GM18519 (cell line): ENCODE results near the gene C3orf18.

ENCODE experiments used
- ATAC-seq: cut with Tn5 transposase; IDR thresholded peaks from one replicate; pipeline ENCODE4 v1.9.1; 2021; ENCODE audit warnings: mild to moderate bottlenecking, moderate library complexity; ENCODE audit not compliant: unreplicated experiment, low FRiP score

The C3orf18 gene

GRCh38 chr3:50551681-50552435 lies 15.7 kb downstream of the C3orf18 start:
- ATAC-seq: no peak

DNA sequence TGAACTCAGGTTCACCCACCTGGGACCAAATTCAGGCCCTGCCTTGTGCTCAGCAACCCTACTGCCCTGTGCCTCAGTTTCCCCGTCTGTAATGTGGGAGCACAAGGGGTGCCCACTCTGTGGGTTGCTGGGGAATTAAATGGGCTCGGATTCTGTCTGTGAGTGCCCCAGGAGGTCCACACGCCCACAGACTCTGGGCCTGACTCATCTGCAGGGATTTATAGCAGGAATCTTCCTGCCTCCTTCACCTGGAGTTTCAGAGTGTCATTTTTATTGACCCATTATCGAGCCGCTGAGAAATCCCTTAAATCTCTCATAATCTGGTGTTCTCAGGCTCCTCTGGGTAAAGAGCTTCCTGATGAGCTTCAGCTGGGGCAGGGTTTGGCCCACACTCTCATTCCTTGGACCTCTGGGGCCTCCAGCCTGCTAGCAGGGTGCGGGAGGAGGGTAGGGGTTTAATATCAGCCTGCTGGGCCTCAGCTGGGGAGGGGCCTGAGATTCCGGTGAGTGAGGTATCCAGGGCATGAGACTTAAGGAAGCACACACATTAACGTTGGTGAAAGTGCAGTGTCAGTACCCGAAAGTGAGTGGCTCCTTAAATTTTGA lies 16.4 kb downstream of the C3orf18 start:
- ATAC-seq: no peak

GRCh38 chr3:50550079-50550736 lies 17.3 kb downstream of the C3orf18 start:
- ATAC-seq: no peak

- no peak for ATAC-seq
Observed at GRCh38 chr3:50549226-50549625, 18.3 kb downstream of the C3orf18 start.

- ATAC-seq: no peak
Observed at GRCh38 chr3:50545781-50546180, 21.8 kb downstream of the C3orf18 start.

DNA sequence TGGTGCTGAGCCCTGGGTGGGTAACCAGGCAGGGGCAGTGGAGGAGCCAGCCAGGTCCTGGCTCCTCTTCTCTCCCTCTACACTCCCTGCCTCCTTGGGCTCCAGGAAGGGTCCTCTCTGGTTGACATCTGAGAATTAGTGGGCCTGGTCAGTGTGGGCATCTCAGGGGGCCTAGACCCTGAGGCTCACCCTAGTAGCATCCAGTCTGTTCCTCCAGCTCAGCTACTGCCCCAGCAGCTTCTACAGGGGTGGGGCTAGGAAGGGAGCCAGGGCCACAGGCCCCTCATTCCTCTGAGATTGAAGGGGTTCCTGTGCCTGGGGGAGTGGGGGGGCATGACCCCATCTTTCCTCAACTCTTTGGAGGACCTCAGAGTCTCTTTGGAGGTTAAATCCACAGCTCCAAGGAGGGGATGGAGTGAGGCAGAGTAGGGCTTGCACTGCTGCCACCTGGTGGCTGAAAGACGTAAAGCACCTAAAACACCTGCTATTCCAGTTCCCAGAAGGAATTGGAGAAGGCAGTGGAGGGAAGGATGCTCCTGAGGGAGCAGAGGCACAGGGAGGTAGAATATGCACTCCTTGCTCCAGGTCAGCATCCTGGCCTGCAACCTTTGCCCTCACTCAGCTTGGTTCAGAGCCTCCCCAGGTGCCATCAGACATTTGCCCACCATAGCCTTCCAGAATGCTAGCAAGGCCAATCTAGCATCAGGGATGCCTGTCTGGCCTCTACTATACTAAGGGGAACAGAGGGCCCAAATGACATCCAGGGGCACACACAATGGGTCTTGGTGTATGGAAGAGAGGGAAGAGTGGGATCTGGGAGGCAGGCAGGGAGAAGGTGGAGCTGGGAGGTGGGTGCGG lies 25.1 kb downstream of the C3orf18 start:
- ATAC-seq: no peak

DNA sequence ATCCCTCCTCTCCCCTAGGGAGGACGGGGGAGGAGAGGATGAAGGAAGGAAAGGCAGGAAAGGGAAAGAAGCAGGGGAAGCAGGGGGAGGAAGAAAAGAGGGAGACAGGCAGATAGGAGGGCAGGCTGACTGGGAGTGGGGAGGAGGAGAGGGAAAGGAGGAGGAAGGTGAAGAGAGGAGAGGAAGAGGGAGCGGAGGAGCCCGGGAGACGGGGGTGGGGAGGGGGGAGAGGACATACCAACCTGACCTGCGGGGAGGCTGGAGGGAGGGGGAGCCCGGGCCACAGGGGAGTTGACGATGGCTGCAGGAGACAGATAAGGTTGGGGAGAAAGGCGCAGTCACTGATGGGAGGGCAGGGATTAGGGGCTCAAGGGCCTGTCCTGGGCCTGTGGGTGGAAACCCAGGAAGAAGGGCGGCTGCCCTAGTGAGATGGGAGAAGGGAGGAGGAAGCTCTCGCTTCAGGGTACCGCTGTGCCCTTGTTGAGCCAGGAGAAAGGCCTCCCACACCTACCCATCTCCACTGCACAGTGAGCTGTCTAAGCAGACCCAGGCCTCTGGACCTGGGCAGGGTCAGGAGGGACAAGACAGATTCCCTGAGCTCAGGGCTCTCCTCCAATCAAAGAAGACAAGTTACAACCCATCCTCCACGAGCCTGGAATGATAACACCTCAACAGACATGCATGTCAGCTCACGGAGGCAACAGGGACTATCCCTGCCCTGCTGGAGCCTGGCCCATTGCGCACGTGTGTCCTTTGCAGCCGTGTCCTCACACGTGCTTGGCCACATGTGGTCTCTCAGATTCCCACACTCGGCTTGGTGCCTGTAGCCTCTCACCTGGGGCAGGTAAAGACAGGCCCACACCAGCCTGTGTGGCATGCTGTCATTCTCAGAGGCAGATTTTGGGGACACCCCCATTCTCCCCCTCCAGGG lies 27.9 kb downstream of the C3orf18 start:
- ATAC-seq: no peak

DNA sequence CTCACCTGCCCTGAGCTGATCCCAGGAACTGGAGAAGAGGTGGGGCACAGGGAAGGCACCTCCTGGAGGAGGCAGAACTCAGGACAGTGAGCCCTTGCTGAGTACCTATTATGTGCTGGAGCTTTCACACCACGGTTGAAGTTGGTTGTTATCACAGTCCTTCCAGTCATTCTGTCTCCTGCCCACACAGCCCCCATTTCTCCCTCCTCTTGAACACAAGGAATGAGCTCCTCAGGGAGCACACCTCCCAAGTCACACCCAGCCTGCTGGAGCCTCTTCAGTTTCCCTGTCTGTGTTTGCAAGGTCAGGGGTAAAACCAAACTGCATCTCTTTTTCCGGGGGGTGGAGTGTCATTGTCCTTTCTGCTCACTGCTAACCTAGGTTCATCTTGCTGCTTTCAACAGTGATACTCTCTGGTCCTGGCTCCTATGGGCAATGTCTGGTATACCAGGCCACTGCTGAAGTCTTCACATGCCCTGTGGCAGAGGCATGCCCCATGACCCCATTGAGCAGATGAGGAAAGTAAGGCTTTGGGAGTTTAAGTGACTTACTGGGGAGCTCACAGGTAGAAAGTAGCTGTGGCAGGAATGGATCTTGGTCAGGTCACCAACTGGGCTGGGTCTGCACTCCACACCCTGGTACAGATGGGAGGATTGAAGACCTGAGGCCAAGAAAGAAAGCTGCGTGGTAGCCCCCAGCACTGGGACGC lies 30.0 kb downstream of the C3orf18 start:
- ATAC-seq: no peak

- no peak for ATAC-seq
Observed at GRCh38 chr3:50536471-50537180, 30.9 kb downstream of the C3orf18 start.

DNA sequence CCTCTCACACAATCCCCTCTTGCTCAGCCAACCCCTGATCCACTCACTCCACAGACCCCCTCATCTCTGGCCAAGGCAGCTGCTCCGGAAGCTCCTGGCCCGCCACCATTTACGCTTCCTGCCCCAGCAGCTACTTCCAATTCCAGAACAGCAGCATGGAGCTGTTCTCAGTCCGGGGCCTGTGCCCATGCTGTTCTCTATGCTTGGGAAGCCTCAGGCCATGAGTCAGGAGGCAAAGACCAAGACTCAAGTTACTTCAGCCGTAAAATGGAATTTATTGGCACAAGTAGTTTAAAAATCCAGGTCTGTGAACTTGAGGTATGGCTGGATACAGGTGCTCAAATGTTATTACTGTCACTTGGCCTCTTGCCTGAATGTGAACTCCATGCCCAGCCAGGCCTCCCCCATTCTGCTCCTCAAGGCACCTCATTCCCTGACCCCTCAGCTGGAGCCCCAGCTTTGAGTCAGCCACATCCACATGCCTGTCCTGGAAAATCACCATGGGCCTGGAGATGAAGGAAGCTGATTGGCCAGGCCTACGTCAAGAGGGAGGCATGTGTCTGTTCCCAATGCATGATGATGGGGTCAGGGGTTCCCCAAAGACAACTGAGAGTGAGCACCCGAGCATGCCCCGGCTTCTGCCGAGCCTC lies 32.7 kb downstream of the C3orf18 start:
- ATAC-seq: no peak

DNA sequence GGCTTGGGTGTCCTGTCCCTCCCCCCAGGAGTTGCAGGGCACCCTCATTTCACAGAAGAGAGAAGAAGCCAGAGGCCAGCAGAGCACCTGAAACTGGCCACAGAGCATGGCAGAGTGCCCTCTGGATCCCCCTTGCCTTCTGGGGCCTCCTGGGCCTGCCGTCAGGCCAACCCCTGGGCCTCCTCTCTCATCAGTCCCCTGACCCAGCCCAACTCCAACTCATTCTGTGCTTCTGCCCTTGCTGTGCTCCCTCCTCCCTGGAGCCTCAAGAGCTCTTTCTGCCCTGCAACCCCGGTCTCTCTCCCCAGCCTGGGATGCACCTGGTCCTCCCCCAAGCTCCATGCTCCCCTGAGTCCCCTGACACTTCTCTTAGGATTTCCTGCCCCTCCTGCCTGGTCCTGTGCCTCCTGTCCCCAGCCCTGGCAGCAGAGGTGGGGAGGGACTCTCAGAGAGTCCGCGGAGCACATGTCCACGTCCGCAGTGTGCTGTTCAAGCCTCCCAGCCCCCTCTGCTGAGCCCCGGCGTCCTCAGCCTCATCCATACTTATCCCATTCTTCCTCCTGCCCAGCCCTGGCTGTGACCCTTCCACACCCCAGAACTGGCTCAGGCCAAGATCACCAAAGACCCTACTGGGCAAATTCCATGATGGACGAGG lies 33.6 kb downstream of the C3orf18 start:
- no peak for ATAC-seq

DNA sequence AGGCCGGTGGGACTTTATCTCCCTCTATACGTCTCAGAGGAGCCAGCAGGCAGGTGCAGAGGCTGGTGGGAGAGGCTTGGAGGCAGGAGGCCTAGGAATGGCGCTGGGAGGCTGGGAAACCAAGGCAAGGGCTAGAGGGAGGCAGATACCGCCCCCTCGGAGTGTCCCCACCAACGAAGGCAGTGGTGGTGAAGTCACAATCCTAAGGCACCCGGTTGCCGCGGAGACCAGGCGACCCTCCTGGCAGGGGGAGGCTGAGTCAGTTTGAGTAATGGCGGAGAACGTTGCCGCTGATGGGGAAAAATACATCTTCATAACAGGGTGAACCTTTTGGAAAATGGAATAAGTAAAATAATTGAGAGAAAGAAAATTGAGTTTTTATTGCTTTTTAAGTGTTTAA lies 34.2 kb downstream of the C3orf18 start:
- ATAC-seq: no peak

GRCh38 chr3:50532062-50532705 lies 35.4 kb downstream of the C3orf18 start:
- ATAC-seq: no peak

DNA sequence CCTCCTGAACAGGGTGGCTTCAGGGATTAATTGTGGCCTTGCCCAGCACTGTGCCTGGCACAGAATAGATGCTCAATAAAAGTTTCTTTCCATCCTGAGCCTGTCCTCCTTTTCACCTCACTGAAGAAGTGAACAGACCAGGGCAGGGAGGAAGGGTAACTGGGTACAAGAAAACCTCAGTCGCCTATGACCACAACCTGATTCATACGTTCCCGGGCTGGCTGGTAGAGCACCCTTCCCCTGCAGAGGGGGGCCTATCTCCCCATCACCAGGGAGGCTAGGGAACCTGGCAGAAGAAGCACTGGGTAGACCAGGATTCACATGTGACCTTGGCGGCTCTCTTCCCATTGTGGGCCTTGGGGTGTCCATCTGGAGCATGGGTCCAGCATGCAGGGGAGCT lies 36.3 kb downstream of the C3orf18 start:
- ATAC-seq: no peak

GRCh38 chr3:50530001-50530970 lies 37.3 kb downstream of the C3orf18 start:
- no peak for ATAC-seq

DNA sequence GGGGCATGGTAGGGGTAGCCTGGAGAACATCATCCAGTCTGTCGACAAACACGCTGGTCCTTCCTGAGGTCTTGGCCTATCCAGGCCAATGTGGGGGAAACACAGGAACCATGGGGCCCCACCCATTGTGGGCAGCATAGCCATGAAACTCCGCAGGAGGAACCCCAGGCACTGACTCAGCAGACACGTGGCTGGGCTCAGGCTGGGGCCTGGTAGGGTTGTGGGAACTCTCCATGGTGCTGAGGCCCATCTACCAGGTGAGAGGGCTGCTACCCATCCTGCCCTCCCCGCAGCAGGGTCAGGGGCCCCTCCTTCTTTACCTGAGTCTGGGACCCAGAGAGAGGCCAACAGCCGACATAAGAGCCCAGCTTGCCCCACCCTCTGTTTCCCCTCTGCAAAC lies 41.6 kb downstream of the C3orf18 start:
- ATAC-seq: no peak
